Measurements from ENCODE around the gene AKT1.

AKT1 gene

DNA sequence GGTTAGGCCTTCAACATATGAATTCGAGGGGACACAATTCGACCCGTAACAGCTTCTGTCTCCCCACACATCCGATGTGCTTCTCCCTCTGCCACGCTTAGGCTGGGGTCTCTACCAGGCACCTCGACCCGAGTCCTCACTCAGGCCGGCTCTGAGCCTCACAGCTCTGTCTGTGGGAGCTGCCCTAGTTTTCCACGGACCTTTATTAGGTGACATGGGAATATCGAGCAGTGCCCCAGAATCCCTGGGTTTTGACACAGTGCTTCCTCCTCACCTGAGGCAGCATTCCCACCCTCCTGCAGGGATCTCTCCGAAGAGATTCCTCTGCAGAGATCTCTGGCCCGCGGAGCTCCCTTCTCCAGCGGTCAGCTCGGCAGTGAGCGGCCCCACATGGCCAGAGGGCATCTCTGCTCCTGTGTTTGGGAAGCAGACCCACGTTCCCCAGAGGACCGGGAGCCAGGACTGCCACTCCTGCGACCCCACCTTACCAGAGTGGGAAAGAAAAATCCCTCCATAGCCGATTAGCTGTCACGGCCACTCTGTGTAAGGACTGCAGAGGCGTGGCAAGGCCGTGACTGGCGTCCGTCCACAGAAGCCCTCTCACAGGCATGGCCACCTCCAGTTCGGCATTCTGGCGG lies 26.5 kb upstream of the AKT1 start:
- no peak for DNase-seq (ENCODE audit: extremely low read depth, low read depth)
- TF ChIP-seq, protein P1, sequence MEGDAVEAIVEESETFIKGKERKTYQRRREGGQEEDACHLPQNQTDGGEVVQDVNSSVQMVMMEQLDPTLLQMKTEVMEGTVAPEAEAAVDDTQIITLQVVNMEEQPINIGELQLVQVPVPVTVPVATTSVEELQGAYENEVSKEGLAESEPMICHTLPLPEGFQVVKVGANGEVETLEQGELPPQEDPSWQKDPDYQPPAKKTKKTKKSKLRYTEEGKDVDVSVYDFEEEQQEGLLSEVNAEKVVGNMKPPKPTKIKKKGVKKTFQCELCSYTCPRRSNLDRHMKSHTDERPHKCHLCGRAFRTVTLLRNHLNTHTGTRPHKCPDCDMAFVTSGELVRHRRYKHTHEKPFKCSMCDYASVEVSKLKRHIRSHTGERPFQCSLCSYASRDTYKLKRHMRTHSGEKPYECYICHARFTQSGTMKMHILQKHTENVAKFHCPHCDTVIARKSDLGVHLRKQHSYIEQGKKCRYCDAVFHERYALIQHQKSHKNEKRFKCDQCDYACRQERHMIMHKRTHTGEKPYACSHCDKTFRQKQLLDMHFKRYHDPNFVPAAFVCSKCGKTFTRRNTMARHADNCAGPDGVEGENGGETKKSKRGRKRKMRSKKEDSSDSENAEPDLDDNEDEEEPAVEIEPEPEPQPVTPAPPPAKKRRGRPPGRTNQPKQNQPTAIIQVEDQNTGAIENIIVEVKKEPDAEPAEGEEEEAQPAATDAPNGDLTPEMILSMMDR (IDR thresholded peaks at IDR 0.05; ENCODE audit: low read depth, low read length, missing control alignments), result no peak

DNA sequence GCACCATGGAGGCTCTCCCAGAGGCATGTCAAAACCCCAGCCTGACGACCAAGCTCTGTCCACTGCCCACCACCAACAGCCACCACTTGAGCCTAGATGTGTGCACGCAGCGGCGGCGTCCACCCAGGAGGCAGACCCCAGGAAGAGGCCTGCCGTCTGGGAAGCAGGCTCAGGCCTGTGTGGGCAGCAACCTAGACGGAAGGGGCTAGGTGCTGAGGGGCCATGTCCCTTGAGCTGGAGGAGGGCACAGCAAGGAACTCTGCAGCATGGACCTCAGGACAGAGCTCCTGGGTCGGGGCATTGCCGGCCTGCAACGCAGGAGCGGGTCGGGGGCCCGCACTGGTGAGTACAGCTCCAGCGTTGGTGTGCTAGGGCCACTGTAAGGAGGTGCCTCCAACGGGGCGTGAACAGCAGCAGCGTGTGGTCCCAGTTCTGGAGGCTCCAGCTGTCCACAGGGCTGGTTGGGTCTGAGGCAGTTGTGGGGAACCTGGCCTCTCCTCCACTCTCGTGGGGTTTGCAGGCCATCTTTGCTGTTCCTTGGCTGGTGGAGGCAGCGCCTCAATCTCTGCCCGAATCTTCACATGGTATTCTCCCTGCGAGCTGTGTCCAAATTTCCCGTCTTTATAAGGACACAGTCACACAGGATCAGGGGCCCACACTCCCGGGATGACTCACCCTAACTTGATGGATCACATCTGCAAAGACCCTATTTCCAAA lies 25.8 kb upstream of the AKT1 start:
- no peak overlapping the region for H3K4me3 ChIP-seq (replicated peaks; ENCODE audit: low read depth, low read length)
- no peak for DNase-seq (ENCODE audit: extremely low read depth, low read depth)
- TF ChIP-seq, protein P1 (IDR thresholded peaks at IDR 0.05; ENCODE audit: low read depth, low read length, missing control alignments), result no peak

More for the DNA sequence above, 26.5 kb upstream of the AKT1 start:
- no peak overlapping the region for H3K4me3 ChIP-seq (replicated peaks; ENCODE audit: low read depth, low read length)

DNA sequence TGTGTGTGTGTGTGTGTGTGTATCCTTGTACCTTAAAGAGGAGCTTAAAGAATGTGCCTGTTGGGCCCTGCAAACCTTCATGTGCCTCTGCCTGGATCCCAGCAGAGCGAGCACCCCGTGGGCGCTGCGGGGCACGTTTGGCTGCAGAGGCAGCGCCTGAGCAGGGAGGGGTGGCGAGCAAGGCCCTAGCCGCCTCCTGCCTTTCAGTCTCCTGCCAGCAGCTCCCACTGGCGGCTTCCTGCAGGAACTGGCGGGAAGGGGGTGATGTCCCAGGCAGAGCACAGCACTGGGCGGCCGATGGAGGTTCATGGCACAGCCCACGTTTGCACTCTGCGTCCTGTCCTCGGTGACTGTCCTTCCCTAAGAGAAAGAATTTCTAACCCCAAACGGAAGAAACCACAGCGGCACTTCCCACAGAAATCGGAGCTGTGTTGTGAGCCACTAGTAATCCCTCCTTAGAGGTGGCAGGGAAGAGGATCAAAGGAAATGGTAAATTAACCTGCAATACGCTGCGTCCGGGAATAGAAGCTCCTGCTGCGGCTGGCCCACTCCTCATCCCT lies 25.2 kb upstream of the AKT1 start:
- DNase-seq (ENCODE audit: extremely low read depth, low read depth), result no peak
- no peak overlapping the region for H3K4me3 ChIP-seq (replicated peaks; ENCODE audit: low read depth, low read length)
- TF ChIP-seq, protein P1 (IDR thresholded peaks at IDR 0.05; ENCODE audit: low read depth, low read length, missing control alignments), result peak; percentile 44

DNA sequence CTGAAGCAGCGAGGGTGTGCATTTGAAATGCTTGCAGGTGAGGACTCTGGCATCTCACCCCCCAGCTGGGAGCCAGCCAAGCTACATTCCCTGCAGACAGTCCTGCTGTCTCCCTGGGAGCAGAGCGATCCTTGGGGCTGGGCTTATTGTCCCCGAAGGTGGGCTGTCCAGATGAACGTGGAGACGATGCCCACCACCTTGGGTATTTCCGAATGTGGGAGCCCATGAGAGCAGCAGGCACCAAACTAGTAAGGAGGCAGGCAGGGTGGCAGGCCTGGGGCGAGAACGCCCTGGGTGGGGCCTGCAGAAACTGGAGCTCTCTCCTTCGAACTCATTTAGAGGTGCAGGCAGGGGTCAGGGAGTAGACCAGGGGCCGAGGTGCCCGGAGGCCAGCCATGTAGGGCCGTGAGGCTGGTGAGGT lies 23.8 kb upstream of the AKT1 start:
- TF ChIP-seq, protein P1 (IDR thresholded peaks at IDR 0.05; ENCODE audit: low read depth, low read length, missing control alignments), result no peak
- no peak overlapping the region for H3K4me3 ChIP-seq (replicated peaks; ENCODE audit: low read depth, low read length)
- no peak for DNase-seq (ENCODE audit: extremely low read depth, low read depth)

DNA sequence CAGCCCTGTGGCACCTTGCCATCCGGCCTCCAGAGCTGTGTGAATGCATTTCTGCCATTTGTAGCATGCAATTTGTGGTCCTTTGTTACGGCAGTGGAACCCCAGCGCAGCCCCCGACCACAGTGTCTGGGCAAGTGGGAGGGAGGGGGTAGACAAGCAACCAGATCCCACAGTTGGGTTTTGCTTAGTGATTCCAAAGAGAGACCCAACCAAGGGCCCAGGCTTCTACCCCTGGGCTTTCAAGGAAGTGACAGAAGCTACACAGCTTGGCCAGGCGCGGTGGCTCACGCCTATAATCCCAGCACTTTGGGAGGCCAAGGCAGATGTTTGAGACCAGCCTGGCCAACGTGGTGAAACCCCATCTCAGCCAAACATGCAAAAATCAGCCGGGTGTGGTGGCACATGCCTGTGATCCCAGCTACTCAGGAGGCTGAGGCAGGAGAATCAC lies 23.2 kb upstream of the AKT1 start:
- DNase-seq (ENCODE audit: extremely low read depth, low read depth), result no peak
- no peak overlapping the region for H3K4me3 ChIP-seq (replicated peaks; ENCODE audit: low read depth, low read length)
- TF ChIP-seq, protein P1 (IDR thresholded peaks at IDR 0.05; ENCODE audit: low read depth, low read length, missing control alignments), result no peak

DNA sequence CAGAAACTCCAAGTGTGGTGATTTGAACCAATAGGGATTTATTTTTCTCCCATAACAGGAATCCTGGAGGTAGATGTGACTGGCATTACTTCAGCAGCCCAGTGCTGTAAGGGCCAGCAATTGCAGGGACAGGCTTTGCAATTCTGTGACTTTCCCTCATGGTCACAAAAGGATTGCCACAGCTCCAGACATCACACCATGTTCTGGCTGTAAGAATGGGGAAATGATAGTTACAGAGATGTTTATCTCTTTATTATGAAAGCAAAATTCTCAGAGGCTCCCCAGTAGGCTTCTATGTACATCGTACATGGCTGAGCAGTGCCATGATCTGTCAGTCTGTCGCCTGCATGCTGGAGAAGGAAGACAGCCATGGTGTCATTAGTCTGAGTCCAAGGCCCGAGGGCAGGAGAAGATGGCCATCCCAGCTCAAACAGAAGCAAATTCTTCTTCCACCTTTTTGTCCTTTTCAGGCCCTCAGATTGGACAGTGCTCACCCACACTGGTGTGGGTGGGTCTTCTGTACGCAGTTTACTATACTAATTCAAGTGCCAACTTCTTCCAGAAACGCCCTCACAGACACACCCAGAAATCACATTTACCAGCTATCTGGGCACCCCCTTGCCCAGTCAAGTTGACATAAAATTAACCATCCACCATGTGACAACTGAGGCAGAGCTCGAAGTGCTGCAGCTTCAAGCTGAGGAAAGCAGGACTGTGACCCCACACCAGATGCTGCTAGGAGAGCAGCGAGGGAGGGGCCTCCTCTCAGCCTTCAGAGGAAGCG lies 22.6 kb upstream of the AKT1 start:
- no peak overlapping the region for H3K4me3 ChIP-seq (replicated peaks; ENCODE audit: low read depth, low read length)
- TF ChIP-seq, protein P1 (IDR thresholded peaks at IDR 0.05; ENCODE audit: low read depth, low read length, missing control alignments), result no peak
- no peak for DNase-seq (ENCODE audit: extremely low read depth, low read depth)
